BJ (cell line): ENCODE measurements around the gene CSTA. TPM values are rescaled to one million over a fixed set of nuclear protein-coding genes. Genes with fewer than 3 reads are reported as not detected.

Source experiments
- CTCF ChIA-PET: fragments of 350-600 bp; formaldehyde crosslinking; extraction: SDS; loops from one replicate; lab custom pipeline; 2021; ENCODE audit warnings: antibody characterized with exemption, inconsistent platforms; lab: Yijun Ruan, JAX
- POLR2A ChIA-PET: fragments of 300-600 bp; sonication (Branson Sonifier 250); formaldehyde crosslinking; extraction: SDS; loops from one replicate; lab custom pipeline; 2021; ENCODE audit warnings: antibody characterized with exemption; lab: Charles Lee
- DNase-seq: peaks from one replicate; pipeline ENCODE4 v3.0.0-alpha.2; 2011; ENCODE audit warnings: low read depth
- H3K27me3 ChIP-seq: 2 replicates; pipeline ENCODE4 v1.6.0; 2011; ENCODE audit warnings: low read length; ENCODE audit not compliant: control insufficient read depth, insufficient read depth
- H3K36me3 ChIP-seq: 2 replicates; pipeline ENCODE4 v1.5.1; 2011; ENCODE audit warnings: low read length; ENCODE audit not compliant: control insufficient read depth, insufficient read depth
- H3K4me3 ChIP-seq: 2 replicates; pipeline ENCODE4 v1.5.1; 2011; ENCODE audit warnings: low read depth, mild to moderate bottlenecking, control low read depth, low read length
- CTCF ChIP-seq: IDR thresholded peaks from 2 replicates; pipeline ENCODE4 v1.5.1; 2011; ENCODE audit warnings: low read depth, mild to moderate bottlenecking, control low read depth, inconsistent platforms, low read length, moderate library complexity; ENCODE audit not compliant: insufficient read depth
- polyA plus RNA-seq: library from polyadenylated mRNA; depleted of rRNA; stranded (reverse); fragments of >200 nt; gene quantifications from 2 replicates; pipeline ENCODE4 v1.2.3, GENCODE V29; 2011

CSTA gene
- polyA plus RNA-seq, 1 experiment = 0.49 TPM

- ChIA-PET POLR2A (no interaction called here), CTCF (interaction anchor here (0.6 to 0.9 kb wide), 3 partner anchors 48 to 759 kb away, joined by 3 to 4 read pairs (median 4); no protein-coding TSS in a partner anchor)
- no peak for DNase-seq
Observed at GRCh38 chr3:122305818-122306621, 19.0 kb upstream of the CSTA start.

GRCh38 chr3:122306622-122306953 lies 18.5 kb upstream of the CSTA start:
- ChIA-PET CTCF (interaction anchor here (0.9 kb wide), 1 partner anchor 47 kb away, joined by 3 read pairs; no protein-coding TSS in a partner anchor), POLR2A (no interaction called here)
- no peaks in the 10 kb centered on the region for H3K36me3 ChIP-seq
- no peak overlapping the region for H3K4me3 ChIP-seq
- no peak for TF ChIP-seq CTCF
- peaks cover 2% of the 10 kb centered on the region; the same call in 1 of the 2 replicates for H3K27me3 ChIP-seq
- no peak for DNase-seq

More at GRCh38 chr3:122305818-122306621, 19.0 kb upstream of the CSTA start:
- H3K4me3 ChIP-seq = no peak overlapping the region
- peaks cover under 1% of the 10 kb centered on the region; the same call in 1 of the 2 replicates for H3K27me3 ChIP-seq
- TF ChIP-seq CTCF = no peak
- H3K36me3 ChIP-seq = no peaks in the 10 kb centered on the region

- no peak for DNase-seq
- ChIA-PET CTCF (interaction anchor here (0.7 to 0.9 kb wide), 2 partner anchors 46 to 242 kb away, joined by 3 read pairs; no protein-coding TSS in a partner anchor), POLR2A (interaction anchor here (0.5 kb wide), 1 partner anchor 61 kb away, joined by 3 read pairs; no protein-coding TSS in a partner anchor)
- no peaks in the 10 kb centered on the region for H3K36me3 ChIP-seq
- peaks cover 2% of the 10 kb centered on the region; the same call in 1 of the 2 replicates for H3K27me3 ChIP-seq
- H3K4me3 ChIP-seq = no peak overlapping the region
- TF ChIP-seq CTCF = no peak
Observed at GRCh38 chr3:122307094-122307687, 17.9 kb upstream of the CSTA start.

GRCh38 chr3:122307976-122308375 lies 17.1 kb upstream of the CSTA start:
- POLR2A ChIA-PET = no interaction called here
- no peak overlapping the region for H3K4me3 ChIP-seq
- CTCF ChIA-PET = interaction anchor here (0.7 kb wide), 1 partner anchor 241 kb away, joined by 3 read pairs; no protein-coding TSS in a partner anchor
- H3K27me3 ChIP-seq = peaks cover 2% of the 10 kb centered on the region; the same call in 1 of the 2 replicates
- TF ChIP-seq CTCF = no peak
- H3K36me3 ChIP-seq = no peaks in the 10 kb centered on the region
- no peak for DNase-seq

- no peak for DNase-seq
- ChIA-PET POLR2A (no interaction called here), CTCF (interaction anchor here (1.6 kb wide), 1 partner anchor 12 kb away, joined by 4 read pairs; no protein-coding TSS in a partner anchor)
- Histone ChIP-seq H3K4me3 (no peak overlapping the region), H3K36me3 (no peaks in the 10 kb centered on the region), H3K27me3 (peaks cover 2% of the 10 kb centered on the region; the same call in 1 of the 2 replicates)
- no peak for TF ChIP-seq CTCF
Observed at GRCh38 chr3:122310361-122310760, 14.7 kb upstream of the CSTA start.
